ENCODE data around the gene HERC3.
A peak's percentile ranks its signal among the peaks of the same experiment; 100 is the strongest.

HERC3 gene

DNA sequence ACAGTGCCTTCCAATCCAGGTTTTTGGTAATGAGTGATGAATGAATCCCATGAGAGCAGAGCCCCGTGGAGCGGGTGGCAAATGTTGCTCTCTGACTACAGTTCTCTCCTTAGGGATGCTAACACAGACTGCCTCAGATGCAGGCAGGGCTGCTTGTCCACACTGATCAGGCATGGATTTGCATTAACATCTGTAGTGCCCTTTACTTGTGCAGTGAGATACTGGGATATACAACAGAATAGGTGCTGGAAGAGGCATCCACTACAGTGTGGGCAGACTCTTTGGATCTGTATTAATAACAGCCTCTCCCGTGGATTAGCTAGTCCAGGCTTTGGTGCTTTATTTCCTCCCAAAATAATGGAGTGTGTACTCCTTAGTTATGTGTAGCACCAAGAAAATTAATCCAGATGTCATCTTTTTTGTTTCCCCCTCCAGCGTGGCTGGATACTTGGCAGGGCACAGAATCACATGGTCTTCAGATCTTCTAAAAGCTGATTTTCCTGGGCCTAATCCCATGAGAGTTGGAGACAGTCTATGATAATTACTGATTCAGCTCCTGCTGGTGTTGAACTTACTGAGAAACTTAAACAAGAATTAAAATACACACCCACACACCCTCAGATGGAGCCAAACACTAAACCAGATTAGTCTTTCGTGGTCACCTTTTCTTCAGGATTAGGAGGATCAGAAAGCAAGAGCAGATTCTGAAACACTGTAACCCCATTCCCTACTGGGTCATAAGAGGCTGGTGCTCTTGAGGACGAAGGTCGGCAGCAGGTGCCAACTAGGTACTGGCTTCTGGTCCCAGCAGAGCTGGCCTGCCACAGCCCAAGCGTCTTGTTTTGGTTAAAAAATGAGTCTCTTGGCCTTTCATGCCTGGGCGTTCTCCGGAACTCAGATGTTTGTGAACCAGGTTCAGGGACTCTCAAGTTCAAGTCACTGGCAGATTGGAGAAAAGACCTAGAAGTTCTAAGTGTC, 128.5 kb downstream of the HERC3 start:
- DNase-seq (ENCODE audit: low spot score): no peak

GRCh38 chr4:88722276-88722780, 130.0 kb downstream of the HERC3 start:
- no peak for DNase-seq (ENCODE audit: low spot score)

GRCh38 chr4:88722828-88723227, 130.5 kb downstream of the HERC3 start:
- DNase-seq (ENCODE audit: low spot score): no peak

DNA sequence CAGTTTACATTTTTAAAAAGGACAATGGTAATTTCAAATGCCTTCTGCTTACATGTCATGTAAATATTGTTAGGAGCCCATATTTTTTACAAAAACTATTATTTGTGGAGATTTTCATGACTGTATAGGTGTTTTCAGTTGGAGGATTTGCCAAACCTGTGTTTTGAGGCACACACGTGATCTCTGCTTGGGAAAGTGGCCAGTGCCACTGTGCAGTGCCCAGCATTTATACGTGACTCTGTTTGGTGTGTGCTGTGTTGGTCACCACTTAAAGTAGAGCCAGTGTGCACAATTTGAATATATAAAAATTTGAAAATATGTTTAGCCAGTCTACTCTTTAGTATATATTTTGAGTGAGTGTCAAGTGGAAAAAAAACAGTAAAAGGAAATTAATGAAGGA, 132.1 kb downstream of the HERC3 start:
- no peak for DNase-seq (ENCODE audit: low spot score)

GRCh38 chr4:88725143-88725542, 132.9 kb downstream of the HERC3 start:
- no peak for DNase-seq (ENCODE audit: low spot score)

DNA sequence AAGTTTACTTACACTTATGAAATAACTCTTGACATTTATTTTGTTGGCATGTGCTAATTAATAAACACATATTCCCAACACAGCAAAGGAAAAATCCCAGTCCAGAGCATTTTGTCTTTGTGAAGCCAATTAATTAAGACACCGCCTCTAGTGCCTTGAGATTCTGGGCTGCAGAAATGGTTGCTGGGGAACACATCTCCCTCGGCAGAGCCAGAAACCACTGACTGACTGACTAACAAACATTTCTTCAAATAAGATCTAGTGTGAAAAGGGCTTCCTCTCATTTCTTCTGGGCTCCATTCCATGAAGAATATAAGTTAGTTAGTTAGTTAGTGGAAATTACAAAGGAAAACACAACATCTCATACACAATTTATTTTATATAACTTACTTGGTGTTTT, 133.7 kb downstream of the HERC3 start:
- no peak for DNase-seq (ENCODE audit: low spot score)

- no peak for DNase-seq (ENCODE audit: low spot score)
Measured at GRCh38 chr4:88728146-88728545, 135.9 kb downstream of the HERC3 start.

- no peak for DNase-seq (ENCODE audit: low spot score)
Measured at GRCh38 chr4:88729146-88729760, 137.0 kb downstream of the HERC3 start.

DNA sequence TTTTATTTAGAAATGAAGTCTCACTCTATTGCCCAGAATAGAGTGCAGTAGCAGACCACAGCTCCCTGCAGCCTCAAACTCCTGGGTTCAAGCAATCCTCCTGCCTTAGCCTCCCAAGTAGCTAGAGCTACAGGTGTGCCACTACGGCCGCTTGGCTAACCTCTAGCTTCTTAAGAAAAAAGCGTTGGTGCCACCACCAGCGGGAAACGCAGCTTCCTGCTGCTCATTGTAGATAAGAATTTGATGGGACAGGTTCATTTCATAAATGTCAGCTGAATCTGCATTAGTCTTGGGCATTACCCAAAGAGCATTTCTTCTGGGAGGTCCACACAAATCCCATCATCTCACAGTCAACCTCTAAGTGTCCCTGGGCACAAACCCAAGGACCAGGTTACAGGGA, 138.5 kb downstream of the HERC3 start:
- DNase-seq (ENCODE audit: low spot score): no peak

GRCh38 chr4:88731381-88731780, 139.1 kb downstream of the HERC3 start:
- DNase-seq (ENCODE audit: low spot score): no peak

DNA sequence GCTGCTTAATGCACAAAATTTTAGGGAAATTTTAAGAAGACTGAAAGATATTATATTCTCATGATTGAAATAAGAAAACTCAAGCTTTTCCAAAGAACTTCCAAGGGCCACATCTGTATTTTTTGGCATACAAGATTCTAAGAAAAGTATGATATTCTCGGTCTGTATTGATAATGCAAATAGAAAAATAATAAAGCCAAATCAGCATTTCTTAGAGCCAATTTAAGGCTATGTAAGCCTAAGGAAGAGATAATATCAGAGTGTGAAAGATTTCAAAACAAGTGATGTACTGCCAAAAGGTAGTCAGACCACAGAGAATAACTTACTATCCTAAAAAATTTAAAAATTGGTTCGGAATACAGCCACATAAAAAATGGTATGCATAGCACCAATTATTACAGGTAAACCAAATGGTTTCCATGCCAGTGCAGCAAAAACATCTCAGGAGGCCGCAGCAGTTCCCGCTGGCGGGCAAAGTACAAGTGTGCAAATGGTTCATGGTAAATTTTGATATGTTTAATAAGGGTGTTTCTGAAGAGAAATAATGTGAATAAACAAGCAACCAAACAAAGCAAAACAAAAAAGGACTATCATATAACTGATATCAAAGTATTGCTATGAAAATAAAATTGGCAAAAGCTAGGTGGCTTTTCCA, 140.6 kb downstream of the HERC3 start:
- DNase-seq (ENCODE audit: low spot score): no peak

DNA sequence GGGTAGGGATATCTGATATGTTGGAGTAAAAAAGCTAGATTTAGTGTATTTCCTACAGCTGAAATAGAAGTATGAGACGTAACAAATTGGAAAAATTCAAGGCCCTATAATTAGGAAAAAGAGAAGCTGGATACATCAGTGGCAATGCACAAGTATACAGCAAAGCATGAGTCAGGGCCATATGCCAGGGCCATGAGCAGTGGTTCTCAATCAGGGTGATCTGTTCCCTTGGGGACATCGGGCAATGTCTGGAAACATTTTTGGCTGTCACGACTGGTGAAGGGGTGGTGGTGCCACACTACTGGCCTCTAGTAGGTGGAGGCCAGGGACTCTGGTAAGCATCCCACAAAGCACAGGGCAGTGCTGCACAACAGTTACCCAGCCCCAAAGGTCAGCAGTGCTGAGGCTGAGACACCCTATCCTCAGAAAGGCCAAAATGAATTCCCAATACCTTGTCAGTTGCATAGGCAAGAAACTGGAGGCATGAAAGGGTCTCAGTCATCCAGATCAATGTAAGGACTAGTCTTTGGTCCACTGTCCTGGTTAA, 142.2 kb downstream of the HERC3 start:
- no peak for DNase-seq (ENCODE audit: low spot score)

DNA sequence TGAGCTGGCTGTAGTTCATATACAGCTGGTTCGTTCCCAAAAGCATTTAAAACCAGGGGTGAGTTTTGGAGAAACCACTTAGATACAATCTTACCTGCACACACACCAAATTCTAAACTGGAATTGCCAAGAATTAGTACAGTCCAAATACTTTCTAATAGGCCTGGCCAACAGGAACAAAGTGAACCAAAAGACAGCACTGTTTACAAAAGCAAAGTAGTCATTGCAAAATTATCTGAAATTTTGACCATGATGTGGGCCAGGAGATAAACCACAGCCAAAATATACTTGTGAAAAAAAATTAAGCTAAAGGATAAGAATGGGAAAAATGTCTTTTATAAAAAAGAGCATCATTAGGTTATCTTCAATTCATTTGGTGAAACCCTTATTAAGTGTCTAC, 143.3 kb downstream of the HERC3 start:
- no peak for DNase-seq (ENCODE audit: low spot score)

GRCh38 chr4:88736264-88736663, 144.0 kb downstream of the HERC3 start:
- no peak for DNase-seq (ENCODE audit: low spot score)

GRCh38 chr4:88737307-88737941, 145.1 kb downstream of the HERC3 start:
- DNase-seq (ENCODE audit: low spot score): no peak

DNA sequence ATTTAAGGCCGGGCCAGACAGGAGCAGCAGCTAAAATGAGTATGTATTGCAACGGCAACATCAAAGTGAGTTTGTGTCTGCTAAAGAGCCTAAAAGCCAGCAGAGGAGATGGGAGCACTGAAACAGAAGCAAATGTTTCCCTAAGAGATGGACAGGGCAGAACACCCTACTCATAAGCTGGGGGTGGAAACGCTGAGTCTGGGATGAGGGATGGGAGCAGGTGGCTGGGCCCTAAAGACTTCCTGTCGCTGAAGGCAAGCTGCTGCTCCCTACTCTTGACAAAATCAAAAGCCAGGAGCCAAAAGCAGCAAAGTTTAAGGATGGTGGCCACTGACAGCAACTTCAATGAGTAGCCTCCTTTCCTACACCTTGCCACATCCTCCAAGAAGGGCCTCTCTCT, 145.9 kb downstream of the HERC3 start:
- DNase-seq (ENCODE audit: low spot score): no peak

- DNase-seq (ENCODE audit: low spot score): no peak
Measured at GRCh38 chr4:88742561-88742960, 150.3 kb downstream of the HERC3 start.

- peak; percentile 37 for DNase-seq (ENCODE audit: low spot score)
Measured at GRCh38 chr4:88743696-88744095, 151.4 kb downstream of the HERC3 start.

- no peak for DNase-seq (ENCODE audit: low spot score)
Measured at GRCh38 chr4:88744609-88745008, 152.3 kb downstream of the HERC3 start.

DNA sequence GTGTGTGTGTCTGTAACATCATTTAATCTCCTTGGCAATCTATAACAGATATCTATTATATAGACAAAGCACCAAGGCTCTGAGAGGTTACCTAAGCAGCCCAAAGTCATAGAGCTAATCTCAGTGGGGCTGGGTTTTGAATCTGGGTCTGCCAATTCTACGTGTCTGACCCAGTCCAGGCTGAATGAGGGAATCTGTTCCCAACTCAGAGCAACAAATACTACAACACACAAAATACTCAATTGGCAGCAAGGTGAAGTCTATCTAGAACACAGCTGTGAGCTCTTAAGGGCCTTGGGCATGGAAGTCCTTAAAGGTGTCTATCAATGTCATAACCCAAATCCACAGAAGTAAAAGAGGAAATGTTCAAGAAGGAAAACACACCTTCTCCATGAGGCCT, 152.9 kb downstream of the HERC3 start:
- no peak for DNase-seq (ENCODE audit: low spot score)

DNA sequence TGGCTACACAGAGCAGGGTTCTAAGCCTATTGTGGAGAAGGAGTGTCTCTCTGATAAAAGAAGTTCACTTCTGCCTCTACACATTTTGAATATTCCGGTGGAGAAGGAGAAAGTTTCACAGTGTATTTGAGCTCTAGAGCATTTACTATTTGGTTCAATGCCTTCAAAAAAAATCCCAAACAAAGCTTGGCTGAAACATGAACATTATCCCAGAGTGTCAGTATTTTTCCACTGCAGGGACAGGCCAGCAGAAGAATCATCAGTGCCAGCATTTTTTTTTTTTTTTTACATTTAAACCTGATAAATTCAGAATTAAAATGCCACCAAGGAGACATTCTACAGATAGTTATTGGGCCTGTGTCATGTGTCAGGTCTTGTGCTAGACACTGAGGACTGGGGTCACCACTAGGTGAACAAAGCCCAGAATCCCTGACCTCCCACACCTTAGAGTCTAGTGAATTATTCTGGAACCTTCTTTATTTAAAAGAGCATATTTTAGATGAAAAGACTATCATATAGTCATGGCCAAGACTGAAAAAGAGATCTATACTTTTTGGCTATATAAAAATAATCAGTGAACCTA, 153.4 kb downstream of the HERC3 start:
- DNase-seq (ENCODE audit: low spot score): no peak

GRCh38 chr4:88746206-88746605, 153.9 kb downstream of the HERC3 start:
- peak; percentile 11 for DNase-seq (ENCODE audit: low spot score)
